HepG2 (cell line): ENCODE results near the gene EMCN. TPM values are rescaled to one million over a fixed set of nuclear protein-coding genes. Genes with fewer than 3 reads are reported as not detected.

ENCODE experiments used
- ATAC-seq: fragments of 200-7000 bp; cut with Tn5 transposase; 3 replicates; pipeline ENCODE4 v1.9.1; 2020; ENCODE audit warnings: mild to moderate bottlenecking, moderate library complexity
- BruUV-seq: library from RNA; stranded (reverse); fragments of 400-500 nt; replicated peaks from 2 replicates; lab custom pipeline; 2021; lab: Mats Ljungman, UMichigan
- CTCF ChIA-PET: fragments of 300-600 bp; formaldehyde crosslinking; extraction: SDS; loops from one replicate; lab custom pipeline; 2021; ENCODE audit warnings: low total read pairs, inconsistent platforms, low intra/inter-chr PET ratio; lab: Yijun Ruan, JAX
- POLR2A ChIA-PET: fragments of 350-600 bp; sonication (Branson Sonifier 250); formaldehyde crosslinking; loops from one replicate; lab custom pipeline; 2020; ENCODE audit warnings: antibody characterized with exemption, inconsistent platforms; lab: Yijun Ruan, JAX
- DNase-seq: peaks from one replicate; pipeline ENCODE4 v3.0.0-alpha.2; 2015; ENCODE audit warnings: low spot score
- FAIRE-seq: peaks from 3 replicates; lab custom pipeline; 2011; peaks lifted over from hg19 to GRCh38; lab: Jason Lieb, UNC
- H2AFZ ChIP-seq: one replicate; pipeline ENCODE4 v1.6.1; 2011; ENCODE audit warnings: low read length, inconsistent platforms
- H3K27ac ChIP-seq: fragments of 300-600 bp; 3 replicates; pipeline ENCODE4 v1.8.0; 2011; ENCODE audit warnings: mixed run types, mild to moderate bottlenecking, mixed read lengths, low read length, inconsistent platforms; ENCODE audit not compliant: insufficient read depth; ENCODE audit errors: extremely low read length
- H3K27me3 ChIP-seq, 2 experiments: fragments of 200-600 bp in 1 of 2; 2 replicates in 1 of 2; 3 replicates in 1 of 2; pipeline versions ENCODE4 v1.6.0 to v1.8.0; 2011; ENCODE audit warnings: low read length in 2 of 2, mild to moderate bottlenecking in 2 of 2, moderate library complexity in 2 of 2, inconsistent platforms in 1 of 2; ENCODE audit not compliant: insufficient read depth in 2 of 2, control insufficient read depth in 1 of 2
- H3K36me3 ChIP-seq, 2 experiments: fragments of 200-600 bp in 1 of 2; replicated peaks in 1 of 2; 2 replicates in 1 of 2; 3 replicates in 1 of 2; pipeline versions ENCODE4 v1.5.1 to v1.8.0; 2011; ENCODE audit warnings: low read length in 2 of 2, inconsistent platforms in 1 of 2; ENCODE audit not compliant: insufficient read depth in 2 of 2, control insufficient read depth in 1 of 2
- H3K4me1 ChIP-seq: 2 replicates; pipeline ENCODE4 v1.5.1; 2012; ENCODE audit warnings: low read length, inconsistent platforms; ENCODE audit not compliant: insufficient read depth
- H3K4me2 ChIP-seq: 2 replicates; pipeline ENCODE4 v1.6.0; 2011; ENCODE audit warnings: low read depth, low read length, inconsistent platforms
- H3K4me3 ChIP-seq, 3 experiments: fragments of 200-600 bp in 1 of 3; sonication (generic), shearing (Covaris generic) in 1 of 3; replicated peaks in 1 of 3; 2 replicates each; pipeline ENCODE4 v1.5.1; 2011 to 2016; ENCODE audit warnings: low read length in 3 of 3, inconsistent platforms in 2 of 3, low read depth in 2 of 3, mild to moderate bottlenecking in 2 of 3, control low read depth in 1 of 3, mixed read lengths in 1 of 3; ENCODE audit not compliant: insufficient read depth in 1 of 3
- H3K79me2 ChIP-seq: one replicate; pipeline ENCODE4 v1.6.1; 2011; ENCODE audit warnings: low read length, inconsistent platforms; ENCODE audit not compliant: insufficient read depth
- H3K9ac ChIP-seq: 2 replicates; pipeline ENCODE4 v1.6.0; 2011; ENCODE audit warnings: mild to moderate bottlenecking, low read depth, low read length, inconsistent platforms; ENCODE audit not compliant: insufficient read depth
- H3K9me3 ChIP-seq: 2 replicates; pipeline ENCODE4 v1.5.1; 2012; ENCODE audit warnings: mild to moderate bottlenecking, low read length
- H4K20me1 ChIP-seq: 2 replicates; pipeline ENCODE4 v1.6.0; 2011; ENCODE audit warnings: inconsistent platforms, mild to moderate bottlenecking, low read length, moderate library complexity; ENCODE audit not compliant: insufficient read depth
- ATF1 ChIP-seq: IDR thresholded peaks from 2 replicates; pipeline ENCODE4 v1.6.1; 2016; ENCODE audit warnings: mild to moderate bottlenecking, control low read depth
- ELF1 ChIP-seq: sonication (generic); formaldehyde crosslinking; IDR thresholded peaks from 2 replicates; pipeline ENCODE4 v1.4.0; 2020; ENCODE audit warnings: missing genetic modification reagents
- TEF ChIP-seq: sonication (generic); formaldehyde crosslinking; IDR thresholded peaks from 2 replicates; pipeline ENCODE4 v1.5.0; 2020; ENCODE audit warnings: missing genetic modification reagents
- ZBTB26 ChIP-seq: IDR thresholded peaks from 2 replicates; pipeline ENCODE4 v1.6.1; 2016; ENCODE audit warnings: missing compliant biosample characterization, missing genetic modification reagents, borderline replicate concordance
- ZNF460 ChIP-seq: sonication (generic); formaldehyde crosslinking; IDR thresholded peaks from 2 replicates; pipeline ENCODE4 v1.5.1; 2020; ENCODE audit warnings: missing genetic modification reagents, mild to moderate bottlenecking, borderline replicate concordance
- ZSCAN31 ChIP-seq: sonication (generic); formaldehyde crosslinking; IDR thresholded peaks from 2 replicates; pipeline ENCODE4 v1.5.0; 2020; ENCODE audit warnings: low read depth, mild to moderate bottlenecking, missing genetic modification reagents
- WGBS: methylation state at CpG from one replicate; pipeline ENCODE4 v1.1.6; 2017; ENCODE audit warnings: low lambda C conversion rate; 5-methylcytosine and 5-hydroxymethylcytosine counted together
- in situ Hi-C: cut with HindIII; loops from 2 replicates; pipeline ENCODE4 v1.10.0; 2017; ENCODE audit warnings: low pct_unique_long_range_greater_than_20kb; ENCODE audit not compliant: extremely low pct_ligation_motif_present
- intact Hi-C: fragments of 100-400 bp; cut with micrococcal nuclease; formaldehyde crosslinking; loops from one replicate; pipeline ENCODE4 v1.10.0; 2022; ENCODE audit not compliant: unreplicated experiment
- polyA plus RNA-seq, 8 experiments: library from polyadenylated mRNA; depleted of rRNA in 3 of 8; stranded (reverse) in 7 of 8; unstranded in 1 of 8; fragments of >200 nt; fragmentation: Illumina TruSeq in 4 of 8; extraction: Trizol in 4 of 8; gene quantifications; 2 replicates each; pipeline versions ENCODE4 v1.2.1 to v1.2.3, GENCODE V29; 2011 to 2016; ENCODE audit warnings: low read depth in 4 of 8, missing spikeins in 1 of 8, mixed read lengths in 1 of 8; ENCODE audit not compliant: insufficient read depth in 1 of 8
- total RNA-seq, 5 experiments: library from RNA; depleted of rRNA; stranded (reverse); fragments of >200 nt; fragmentation: Illumina TruSeq; extraction: Trizol; gene quantifications; 2 replicates each; pipeline ENCODE4 v1.2.3, GENCODE V29; 2016; ENCODE audit warnings: low read depth in 1 of 5

EMCN gene
- total and polyA plus RNA-seq, 2 of the 13 experiments (the other 11 are each of a cell fraction or from before 2014, with no cell fraction given), result not detected

GRCh38 chr4:100461807-100462605, 55.8 kb downstream of the EMCN start:
- FAIRE-seq, result no peak
- in situ Hi-C loops (no loop called here), intact Hi-C loops (no loop called here)
- Histone ChIP-seq H3K27me3 (no peaks in the 10 kb centered on the region), H3K4me2 (no peak overlapping the region), H3K9ac (no peak overlapping the region), H3K9me3 (no peaks in the 10 kb centered on the region), H2AFZ (no peak overlapping the region), H4K20me1 (no peaks in the 10 kb centered on the region), H3K27ac (no peak overlapping the region), H3K79me2 (no peaks in the 10 kb centered on the region), H3K36me3 (no peaks in the 10 kb centered on the region), H3K4me1 (no peaks in the 10 kb centered on the region), H3K4me3 (no peak overlapping the region)
- no TSS peak for BruUV-seq
- 8% methylated on average over 5 of the region's 5 CpGs for WGBS
- DNase-seq, result no peak
- POLR2A ChIA-PET, result no interaction called here
- ATAC-seq, result no peak
- CTCF ChIA-PET, result no interaction called here
- TF ChIP-seq ZBTB26 (CRISPR knock-in tag) (no peak), ZSCAN31 (CRISPR knock-in tag) (no peak), ATF1 (CRISPR knock-in tag) (no peak), ZNF460 (CRISPR knock-in tag) (no peak), ELF1 (CRISPR knock-in tag) (no peak), TEF (no peak)
